Common myeloid progenitor, CD34-positive (primary cell): ENCODE data around the gene MEGF6.

Experiments
- CTCF ChIA-PET: fragments of 350-600 bp; sonication (Branson Sonifier 250); formaldehyde crosslinking; loops from one replicate; lab custom pipeline; 2021; ENCODE audit warnings: antibody characterized with exemption; lab: Charles Lee
- POLR2A ChIA-PET: fragments of 350-600 bp; sonication (Branson Sonifier 250); formaldehyde crosslinking; loops from one replicate; lab custom pipeline; 2021; ENCODE audit warnings: antibody characterized with exemption; lab: Charles Lee
- DNase-seq, 3 donors: peaks; one replicate each; pipeline versions ENCODE4 v3.0.0 to v3.0.0-alpha.2; 2013
- H3K27ac ChIP-seq, 2 experiments: 1 replicate in 1 of 2; 2 replicates in 1 of 2; pipeline ENCODE4 v1.7.0; 2013; ENCODE audit warnings: inconsistent platforms in 2 of 2, low read length in 2 of 2, mild to moderate bottlenecking in 2 of 2, low read depth in 1 of 2, moderate library complexity in 1 of 2; ENCODE audit not compliant: severe bottlenecking in 2 of 2, insufficient read depth in 1 of 2, poor library complexity in 1 of 2
- H3K27me3 ChIP-seq, 5 experiments: replicated peaks in 2 of 5; 1 replicate in 3 of 5; 2 replicates in 2 of 5; pipeline versions ENCODE4 v1.6.1 to v1.7.0; 2013; ENCODE audit warnings: low read length in 4 of 5, mild to moderate bottlenecking in 2 of 5, moderate library complexity in 2 of 5, inconsistent platforms in 1 of 5; ENCODE audit not compliant: insufficient read depth in 5 of 5, control insufficient read depth in 4 of 5
- H3K36me3 ChIP-seq, 4 experiments: 1 replicate in 2 of 4; 2 replicates in 2 of 4; pipeline versions ENCODE4 v1.6.1 to v1.7.0; 2013; ENCODE audit warnings: low read length in 3 of 4, control low read depth in 1 of 4, mild to moderate bottlenecking in 1 of 4; ENCODE audit not compliant: control insufficient read depth in 4 of 4, insufficient read depth in 4 of 4
- H3K4me1 ChIP-seq, 4 experiments: 1 replicate in 3 of 4; 2 replicates in 1 of 4; pipeline versions ENCODE4 v1.6.1 to v1.7.1; 2013; ENCODE audit warnings: low read length in 3 of 4, mild to moderate bottlenecking in 3 of 4, control low read depth in 1 of 4, inconsistent platforms in 1 of 4, moderate library complexity in 1 of 4; ENCODE audit not compliant: control insufficient read depth in 4 of 4, insufficient read depth in 4 of 4; ENCODE audit errors: control extremely low read depth in 1 of 4
- H3K4me3 ChIP-seq, 7 experiments: 1 replicate in 4 of 7; 2 replicates in 3 of 7; pipeline versions ENCODE4 v1.5.1 to v1.7.0; 2013; ENCODE audit warnings: mild to moderate bottlenecking in 7 of 7, low read length in 6 of 7, moderate library complexity in 6 of 7, inconsistent platforms in 2 of 7, low read depth in 2 of 7, control low read depth in 1 of 7; ENCODE audit not compliant: insufficient read depth in 4 of 7, control insufficient read depth in 1 of 7; ENCODE audit errors: extremely low read depth in 1 of 7
- H3K9me3 ChIP-seq, 5 experiments: 1 replicate in 4 of 5; 2 replicates in 1 of 5; pipeline versions ENCODE4 v1.6.1 to v1.7.1; 2013; ENCODE audit warnings: low read length in 4 of 5, mild to moderate bottlenecking in 2 of 5, inconsistent platforms in 1 of 5, low read depth in 1 of 5, moderate library complexity in 1 of 5; ENCODE audit not compliant: control insufficient read depth in 4 of 5, insufficient read depth in 2 of 5; ENCODE audit errors: control extremely low read depth in 1 of 5
- WGBS: methylation state at CpG from one replicate; pipeline ENCODE4 v1.1.5; 2013; ENCODE audit not compliant: insufficient coverage; 5-methylcytosine and 5-hydroxymethylcytosine counted together

Gene MEGF6

GRCh38 chr1:3594706-3595377 lies 16.5 kb downstream of the MEGF6 start:
- H3K4me3 ChIP-seq = no peak overlapping the region
- peaks cover 1 to 22% (median 5%) of the 10 kb centered on the region in 4 experiments for H3K36me3 ChIP-seq
- no peak for DNase-seq
- peaks cover 0 to 55% (median 40%) of the 10 kb centered on the region in 4 experiments for H3K4me1 ChIP-seq
- no peaks in the 10 kb centered on the region for H3K27me3 ChIP-seq
- 96% methylated on average over 12 of the region's 31 CpGs for WGBS
- CTCF ChIA-PET = interaction anchor here (1.0 to 1.1 kb wide), 2 partner anchors 7 to 52 kb away, joined by 3 read pairs; no protein-coding TSS in a partner anchor
- H3K9me3 ChIP-seq = no peaks in the 10 kb centered on the region
- H3K27ac ChIP-seq = no peak overlapping the region
- POLR2A ChIA-PET = interaction anchor here (0.7 kb wide), 1 partner anchor 12 kb away, joined by 3 read pairs; no protein-coding TSS in a partner anchor

GRCh38 chr1:3593745-3594144 lies 17.6 kb downstream of the MEGF6 start:
- WGBS = 69% methylated on average over 10 of the region's 10 CpGs
- Histone ChIP-seq H3K27ac (no peak overlapping the region), H3K27me3 (no peaks in the 10 kb centered on the region), H3K9me3 (no peaks in the 10 kb centered on the region), H3K36me3 (peaks cover 3 to 27% (median 6%) of the 10 kb centered on the region in 4 experiments), H3K4me1 (peaks cover 0 to 44% (median 31%) of the 10 kb centered on the region in 4 experiments), H3K4me3 (no peak overlapping the region)
- ChIA-PET POLR2A (no interaction called here), CTCF (interaction anchor here (1.0 to 1.1 kb wide), 2 partner anchors 8 to 51 kb away, joined by 3 read pairs; no protein-coding TSS in a partner anchor)
- DNase-seq = no peak

- H3K36me3 ChIP-seq = peaks cover 3 to 27% (median 6%) of the 10 kb centered on the region in 4 experiments
- no peaks in the 10 kb centered on the region for H3K9me3 ChIP-seq
- ChIA-PET CTCF (interaction anchor here (1.0 to 1.1 kb wide), 2 partner anchors 9 to 50 kb away, joined by 3 read pairs; no protein-coding TSS in a partner anchor), POLR2A (no interaction called here)
- H3K27ac ChIP-seq = no peak overlapping the region
- peaks cover 0 to 40% (median 27%) of the 10 kb centered on the region in 4 experiments for H3K4me1 ChIP-seq
- no peak overlapping the region for H3K4me3 ChIP-seq
- no peaks in the 10 kb centered on the region for H3K27me3 ChIP-seq
- WGBS = 87% methylated on average over 7 of the region's 17 CpGs
- DNase-seq = no peak
These were observed 18.0 kb downstream of the MEGF6 start for GRCh38 chr1:3593334-3593733.

GRCh38 chr1:3590951-3591865 lies 20.1 kb downstream of the MEGF6 start:
- H3K9me3 ChIP-seq = no peaks in the 10 kb centered on the region
- H3K27ac ChIP-seq = no peak overlapping the region
- 92% methylated on average over 23 of the region's 33 CpGs for WGBS
- DNase-seq = no peak
- H3K27me3 ChIP-seq = no peaks in the 10 kb centered on the region
- POLR2A ChIA-PET = interaction anchor here (0.6 kb wide), 1 partner anchor 226 kb away, joined by 4 read pairs; no protein-coding TSS in a partner anchor
- CTCF ChIA-PET = interaction anchor here (1.3 kb wide), 1 partner anchor 9 kb away, joined by 3 read pairs; no protein-coding TSS in a partner anchor
- peaks cover 3 to 28% (median 9%) of the 10 kb centered on the region in 4 experiments for H3K36me3 ChIP-seq
- peaks cover 0 to 22% (median 9%) of the 10 kb centered on the region in 4 experiments for H3K4me1 ChIP-seq
- H3K4me3 ChIP-seq = no peak overlapping the region

- H3K4me3 ChIP-seq = no peak overlapping the region
- CTCF ChIA-PET = interaction anchor here (1.3 kb wide), 1 partner anchor 10 kb away, joined by 3 read pairs; no protein-coding TSS in a partner anchor
- H3K27ac ChIP-seq = no peak overlapping the region
- no peaks in the 10 kb centered on the region for H3K9me3 ChIP-seq
- peaks cover 0 to 30% (median 11%) of the 10 kb centered on the region in 4 experiments for H3K36me3 ChIP-seq
- H3K27me3 ChIP-seq = no peaks in the 10 kb centered on the region
- H3K4me1 ChIP-seq = peaks cover 0 to 16% (median 9%) of the 10 kb centered on the region in 4 experiments
- POLR2A ChIA-PET = no interaction called here
- no peak for DNase-seq
- WGBS = 95% methylated on average over 24 of the region's 27 CpGs
These were observed 21.1 kb downstream of the MEGF6 start for GRCh38 chr1:3590139-3590763.

- CTCF ChIA-PET = interaction anchor here (0.7 to 2.9 kb wide), 4 partner anchors 9 to 60 kb away, joined by 3 to 11 read pairs (median 4); no protein-coding TSS in a partner anchor
- Histone ChIP-seq H3K27ac (no peak overlapping the region), H3K27me3 (no peaks in the 10 kb centered on the region), H3K4me1 (peaks cover 0 to 6% (median 3%) of the 10 kb centered on the region in 4 experiments), H3K4me3 (no peak overlapping the region), H3K9me3 (peaks cover 0 to 3% (median 0%) of the 10 kb centered on the region in 5 experiments), H3K36me3 (peaks cover 0 to 20% (median 9%) of the 10 kb centered on the region in 4 experiments)
- POLR2A ChIA-PET = no interaction called here
- WGBS = 91% methylated on average over 4 of the region's 5 CpGs
- DNase-seq = peak in 2 of 3 donors; percentile 40 to 52
These were observed 22.9 kb downstream of the MEGF6 start for GRCh38 chr1:3588395-3588794.
